ENCODE measurements around the gene MAP4K4.
"Not testable (repeated sequence)": the region's sequence is repeated elsewhere in the genome, so short reads cannot be mapped to it uniquely, and the experiment has no call there.

MAP4K4 gene

GRCh38 chr2:101768556-101769220, 71.2 kb downstream of the MAP4K4 start:
- no peak for DNase-seq (ENCODE audit: low read depth)

GRCh38 chr2:101769726-101770125, 72.2 kb downstream of the MAP4K4 start:
- DNase-seq (ENCODE audit: low read depth) = not testable (repeated sequence)

- no peak for DNase-seq (ENCODE audit: low read depth)
Observed at GRCh38 chr2:101770726-101771125, 73.2 kb downstream of the MAP4K4 start.

- DNase-seq (ENCODE audit: low read depth) = no peak
Observed at GRCh38 chr2:101771227-101771902, 73.9 kb downstream of the MAP4K4 start.

- DNase-seq (ENCODE audit: low read depth) = no peak
Observed at GRCh38 chr2:101771910-101772321, 74.4 kb downstream of the MAP4K4 start.

- no peak for DNase-seq (ENCODE audit: low read depth)
Observed at GRCh38 chr2:101773137-101773536, 75.6 kb downstream of the MAP4K4 start.

- DNase-seq (ENCODE audit: low read depth) = not testable (repeated sequence)
Observed at GRCh38 chr2:101773961-101774360, 76.5 kb downstream of the MAP4K4 start.

GRCh38 chr2:101775092-101775491, 77.6 kb downstream of the MAP4K4 start:
- DNase-seq (ENCODE audit: low read depth) = no peak

- no peak for DNase-seq (ENCODE audit: low read depth)
Observed at GRCh38 chr2:101775636-101776035, 78.1 kb downstream of the MAP4K4 start.

GRCh38 chr2:101776172-101777043, 78.9 kb downstream of the MAP4K4 start:
- DNase-seq (ENCODE audit: low read depth) = no peak

- no peak for DNase-seq (ENCODE audit: low read depth)
Observed at GRCh38 chr2:101777337-101777736, 79.8 kb downstream of the MAP4K4 start.

GRCh38 chr2:101778102-101778501, 80.6 kb downstream of the MAP4K4 start:
- DNase-seq (ENCODE audit: low read depth) = no peak

GRCh38 chr2:101779190-101779589, 81.7 kb downstream of the MAP4K4 start:
- no peak for DNase-seq (ENCODE audit: low read depth)

GRCh38 chr2:101779656-101780055, 82.1 kb downstream of the MAP4K4 start:
- DNase-seq (ENCODE audit: low read depth) = no peak

GRCh38 chr2:101781326-101781725, 83.8 kb downstream of the MAP4K4 start:
- no peak for DNase-seq (ENCODE audit: low read depth)

- no peak for DNase-seq (ENCODE audit: low read depth)
Observed at GRCh38 chr2:101781791-101782426, 84.4 kb downstream of the MAP4K4 start.

- no peak for DNase-seq (ENCODE audit: low read depth)
Observed at GRCh38 chr2:101782427-101782792, 84.9 kb downstream of the MAP4K4 start.

GRCh38 chr2:101787097-101787496, 89.6 kb downstream of the MAP4K4 start:
- DNase-seq (ENCODE audit: low read depth) = no peak

GRCh38 chr2:101788565-101788964, 91.1 kb downstream of the MAP4K4 start:
- no peak for DNase-seq (ENCODE audit: low read depth)

GRCh38 chr2:101788995-101789970, 91.8 kb downstream of the MAP4K4 start:
- no peak for DNase-seq (ENCODE audit: low read depth)

- DNase-seq (ENCODE audit: low read depth) = no peak
Observed at GRCh38 chr2:101790416-101790815, 92.9 kb downstream of the MAP4K4 start.

Measured in fibroblast of the conjunctiva (primary cell).